Measurements from ENCODE around the gene VTI1A. TPM values are rescaled to one million over a fixed set of nuclear protein-coding genes. Genes with fewer than 3 reads are reported as not detected.

Gene VTI1A
- total RNA-seq, 3 donors from 2014 or later (not counting 1 experiment from before 2014, with no cell fraction given) = 62.6 to 77.6 (median 68.2) TPM

- Histone ChIP-seq H3K9me3 (ENCODE audit: control insufficient read depth, insufficient read depth, low read length) (no peaks in the 10 kb centered on the region), H3K4me3 (ENCODE audit: low read length) (no peak overlapping the region), H3K4me1 (ENCODE audit: control insufficient read depth, insufficient read depth, low read length) (no peaks in the 10 kb centered on the region), H3K27me3 (ENCODE audit: control insufficient read depth, insufficient read depth, low read length) (no peaks in the 10 kb centered on the region), H3K36me3 (ENCODE audit: control insufficient read depth, insufficient read depth, low read length) (no peaks in the 10 kb centered on the region), H3K27ac (ENCODE audit: low read length) (no peak overlapping the region)
- Mint-ChIP-seq H3K27me3 (ENCODE audit: low read depth in 2 of 2) (no peaks in the 10 kb centered on the region), H3K4me3 (no peak overlapping the region), H3K27ac (no peak overlapping the region), H3K36me3 (no peaks in the 10 kb centered on the region), H3K9me3 (no peaks in the 10 kb centered on the region), H3K4me1 (peaks cover 0 to 6% of the 10 kb centered on the region in 2 donors)
- DNase-seq (no peak), ATAC-seq (no peak)
- 97% methylated on average over 14 of the region's 16 CpGs for WGBS (ENCODE audit: insufficient coverage)
- TF ChIP-seq CTCF (IDR thresholded peaks at IDR 0.05) = no peak
- intact Hi-C loops (cut with micrococcal nuclease) = no loop called here
These were observed 116.0 kb downstream of the VTI1A start for GRCh38 chr10:112562809-112563663.

- intact Hi-C loops (cut with micrococcal nuclease) = no loop called here
- Histone ChIP-seq H3K36me3 (ENCODE audit: control insufficient read depth, insufficient read depth, low read length) (no peaks in the 10 kb centered on the region), H3K4me3 (ENCODE audit: low read length) (no peak overlapping the region), H3K27me3 (ENCODE audit: control insufficient read depth, insufficient read depth, low read length) (no peaks in the 10 kb centered on the region), H3K27ac (ENCODE audit: low read length) (no peak overlapping the region), H3K9me3 (ENCODE audit: control insufficient read depth, insufficient read depth, low read length) (no peaks in the 10 kb centered on the region), H3K4me1 (ENCODE audit: control insufficient read depth, insufficient read depth, low read length) (no peaks in the 10 kb centered on the region)
- Mint-ChIP-seq H3K4me3 (no peak overlapping the region), H3K9me3 (no peaks in the 10 kb centered on the region), H3K27me3 (ENCODE audit: low read depth in 2 of 2) (no peaks in the 10 kb centered on the region), H3K36me3 (no peaks in the 10 kb centered on the region), H3K27ac (no peak overlapping the region), H3K4me1 (peaks cover 0 to 5% of the 10 kb centered on the region in 2 donors)
- ATAC-seq (no peak), DNase-seq (no peak)
- TF ChIP-seq CTCF (IDR thresholded peaks at IDR 0.05) = no peak
- 83% methylated on average over 1 of the region's 2 CpGs for WGBS (ENCODE audit: insufficient coverage)
These were observed 117.3 kb downstream of the VTI1A start for GRCh38 chr10:112564337-112564736.

GRCh38 chr10:112565434-112566053 is 118.5 kb downstream of the VTI1A start:
- Mint-ChIP-seq H3K4me3 (no peak overlapping the region), H3K4me1 (no peaks in the 10 kb centered on the region), H3K9me3 (no peaks in the 10 kb centered on the region), H3K27me3 (ENCODE audit: low read depth in 2 of 2) (no peaks in the 10 kb centered on the region), H3K36me3 (no peaks in the 10 kb centered on the region), H3K27ac (no peak overlapping the region)
- ATAC-seq (peak in 1 of 3 donors; percentile 53), DNase-seq (peak in 1 of 2 donors; percentile 28)
- 60% methylated on average over 1 of the region's 4 CpGs for WGBS (ENCODE audit: insufficient coverage)
- intact Hi-C loops (cut with micrococcal nuclease) = no loop called here
- H3K27ac ChIP-seq (ENCODE audit: low read length) = no peak overlapping the region
- H3K9me3 ChIP-seq (ENCODE audit: control insufficient read depth, insufficient read depth, low read length) = no peaks in the 10 kb centered on the region
- no peak overlapping the region for H3K4me3 ChIP-seq (ENCODE audit: low read length)
- no peaks in the 10 kb centered on the region for H3K36me3 ChIP-seq (ENCODE audit: control insufficient read depth, insufficient read depth, low read length)
- H3K27me3 ChIP-seq (ENCODE audit: control insufficient read depth, insufficient read depth, low read length) = no peaks in the 10 kb centered on the region
- peak; percentile 54 for TF ChIP-seq CTCF (IDR thresholded peaks at IDR 0.05)
- no peaks in the 10 kb centered on the region for H3K4me1 ChIP-seq (ENCODE audit: control insufficient read depth, insufficient read depth, low read length)
